GM21737 (cell line): ENCODE measurements around the gene PELI3.
"Not testable (repeated sequence)": the region's sequence is repeated elsewhere in the genome, so short reads cannot be mapped to it uniquely, and the experiment has no call there.

Experiments
- ATAC-seq: cut with Tn5 transposase; IDR thresholded peaks from one replicate; pipeline ENCODE4 v1.9.1; 2021; ENCODE audit warnings: mild to moderate bottlenecking, moderate library complexity; ENCODE audit not compliant: unreplicated experiment

The PELI3 gene, protein sequence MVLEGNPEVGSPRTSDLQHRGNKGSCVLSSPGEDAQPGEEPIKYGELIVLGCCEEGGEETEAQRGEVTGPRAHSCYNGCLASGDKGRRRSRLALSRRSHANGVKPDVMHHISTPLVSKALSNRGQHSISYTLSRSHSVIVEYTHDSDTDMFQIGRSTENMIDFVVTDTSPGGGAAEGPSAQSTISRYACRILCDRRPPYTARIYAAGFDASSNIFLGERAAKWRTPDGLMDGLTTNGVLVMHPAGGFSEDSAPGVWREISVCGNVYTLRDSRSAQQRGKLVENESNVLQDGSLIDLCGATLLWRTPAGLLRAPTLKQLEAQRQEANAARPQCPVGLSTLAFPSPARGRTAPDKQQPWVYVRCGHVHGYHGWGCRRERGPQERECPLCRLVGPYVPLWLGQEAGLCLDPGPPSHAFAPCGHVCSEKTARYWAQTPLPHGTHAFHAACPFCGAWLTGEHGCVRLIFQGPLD

GRCh38 chr11:66466225-66467033 is at the start of gene PELI3:
TSS of gene PELI3 (plus strand) at chr11:66466905. CDS start at chr11:66468129, 1,224 bp downstream.
- peak; percentile 80 for ATAC-seq

DNA sequence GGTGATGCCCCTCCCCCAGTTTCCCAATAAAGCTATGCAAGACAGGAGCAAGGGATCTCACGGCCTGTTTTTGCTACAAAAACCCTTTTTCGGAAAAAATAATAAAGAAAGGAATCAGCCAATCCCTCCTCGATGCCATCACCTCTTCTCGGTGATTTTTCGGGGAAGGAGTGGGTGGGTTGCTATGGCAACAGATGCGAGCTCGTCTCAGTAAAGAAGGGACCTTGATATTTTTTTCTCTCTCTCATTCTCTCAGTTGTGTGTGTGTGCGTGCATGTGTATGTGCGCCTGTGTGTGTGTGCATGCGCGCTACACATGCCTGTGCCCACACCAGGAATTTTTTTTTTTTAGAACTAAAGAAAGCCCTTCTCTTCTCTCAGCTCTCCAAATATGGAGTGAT is 49.7 kb upstream of the PELI3 start:
- no peak for ATAC-seq

GRCh38 chr11:66418168-66418985 is 48.3 kb upstream of the PELI3 start:
- no peak for ATAC-seq

DNA sequence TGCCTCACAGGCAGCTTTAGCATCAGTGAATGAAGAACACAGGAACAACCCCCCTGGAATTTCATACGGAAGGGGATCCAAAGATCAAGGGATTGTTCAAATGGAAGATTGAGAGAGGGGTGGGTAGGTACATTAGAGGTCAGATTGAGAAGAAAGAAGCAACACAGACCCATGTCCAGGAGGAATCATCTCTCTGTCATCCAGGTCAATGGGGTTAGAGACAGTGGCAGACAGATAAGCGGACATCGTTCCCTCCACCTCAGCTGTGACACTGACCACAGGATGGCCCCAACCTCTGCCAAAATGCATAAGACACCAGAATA is 47.8 kb upstream of the PELI3 start:
- ATAC-seq: no peak

GRCh38 chr11:66419825-66420224 is 46.9 kb upstream of the PELI3 start:
- ATAC-seq: no peak

DNA sequence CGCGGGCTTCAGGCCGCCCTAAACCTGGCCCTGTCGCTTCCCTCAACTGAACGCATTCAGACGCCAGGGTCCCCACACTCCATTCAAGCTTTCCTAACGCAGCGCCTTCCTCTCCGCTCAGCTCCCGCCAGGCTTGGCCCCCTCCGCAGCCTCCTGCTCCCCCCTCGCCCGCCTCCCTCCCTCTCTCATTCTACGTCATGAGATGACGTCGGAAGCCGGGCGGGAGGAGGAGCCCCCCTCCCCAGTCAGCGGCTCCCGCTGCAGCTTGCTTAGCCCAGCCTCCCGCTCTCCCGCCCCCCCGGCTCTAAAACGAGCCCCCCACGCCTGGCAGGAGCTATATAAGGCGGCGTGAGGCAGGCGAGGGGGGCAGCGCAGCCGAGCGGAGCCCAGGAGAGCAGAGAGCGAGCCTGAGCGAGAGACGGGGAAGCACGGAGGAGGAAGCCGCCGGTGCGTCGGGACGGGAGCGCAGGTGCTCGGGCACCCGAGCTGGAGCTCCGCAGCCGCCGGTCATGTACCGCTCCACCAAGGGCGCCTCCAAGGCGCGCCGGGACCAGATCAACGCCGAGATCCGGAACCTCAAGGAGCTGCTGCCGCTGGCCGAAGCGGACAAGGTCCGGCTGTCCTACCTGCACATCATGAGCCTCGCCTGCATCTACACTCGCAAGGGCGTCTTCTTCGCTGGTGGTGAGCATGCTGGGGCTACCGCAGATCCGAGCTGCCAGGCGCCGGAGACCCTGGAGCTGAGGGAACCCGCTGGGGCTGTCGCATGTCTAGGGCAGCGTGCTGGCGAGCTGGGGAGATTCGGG is 45.8 kb upstream of the PELI3 start, which contains the start of gene NPAS4:
Gene NPAS4, plus strand, starts transcription at position 365 of the 806 bp plus-strand sequence. Its CDS starts 145 bp downstream, at position 510.
- no peak for ATAC-seq

DNA sequence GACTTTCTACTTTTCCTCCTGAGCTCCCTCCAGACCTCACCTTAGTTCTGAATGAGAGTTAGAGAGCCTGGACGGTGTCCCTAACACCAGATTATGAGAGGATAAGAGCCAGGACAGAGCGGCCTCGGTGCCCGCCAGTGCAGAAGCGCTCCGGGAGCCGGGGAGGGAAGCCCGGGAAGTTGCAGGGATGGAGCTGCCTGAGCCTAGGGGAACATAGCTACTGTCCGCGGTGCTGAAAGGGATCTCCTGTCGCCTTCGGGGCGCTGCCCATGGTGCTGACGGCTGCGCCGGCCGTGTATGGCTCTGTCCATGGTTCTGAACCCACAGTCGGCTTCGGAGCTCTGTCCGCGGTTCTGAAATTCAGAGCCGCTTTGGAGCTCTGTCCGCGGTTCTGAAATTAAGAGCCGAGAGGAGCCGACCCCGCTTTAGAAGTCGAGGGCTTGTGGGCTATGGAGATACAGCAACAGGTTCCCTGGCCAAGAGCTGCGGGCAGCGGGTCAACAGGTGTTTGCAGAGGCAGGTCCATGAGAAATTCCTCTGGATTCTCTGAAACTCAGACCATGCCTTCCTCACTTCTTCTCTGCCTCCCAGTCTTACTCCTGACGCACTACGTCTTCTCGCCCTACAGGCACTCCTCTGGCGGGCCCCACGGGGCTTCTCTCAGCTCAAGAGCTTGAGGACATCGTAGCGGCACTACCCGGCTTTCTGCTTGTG is 45.1 kb upstream of the PELI3 start:
- ATAC-seq: no peak

DNA sequence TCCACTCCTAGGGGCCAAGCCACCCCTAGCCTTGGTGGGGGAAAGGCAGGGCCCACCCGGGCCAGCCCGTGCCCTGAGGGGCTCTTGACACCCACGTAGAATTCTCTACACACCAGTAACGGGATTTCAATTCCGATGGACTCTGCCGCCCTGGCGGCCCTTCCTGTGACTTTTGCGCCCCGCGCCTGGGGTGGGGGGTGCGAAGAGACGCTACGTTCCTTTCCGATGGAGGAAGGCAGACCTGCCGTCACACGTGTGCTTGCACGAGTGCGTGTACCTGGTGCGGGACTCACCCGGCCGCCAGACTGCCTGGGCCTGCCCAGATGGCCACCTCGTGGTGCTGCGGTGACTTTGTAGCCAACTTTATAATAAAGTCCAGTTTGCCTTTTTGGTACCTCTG is 40.4 kb upstream of the PELI3 start:
- no peak for ATAC-seq

GRCh38 chr11:66428933-66429332 is 37.8 kb upstream of the PELI3 start:
- no peak for ATAC-seq

- ATAC-seq: no peak
Observed at GRCh38 chr11:66429983-66430602, 36.6 kb upstream of the PELI3 start.

DNA sequence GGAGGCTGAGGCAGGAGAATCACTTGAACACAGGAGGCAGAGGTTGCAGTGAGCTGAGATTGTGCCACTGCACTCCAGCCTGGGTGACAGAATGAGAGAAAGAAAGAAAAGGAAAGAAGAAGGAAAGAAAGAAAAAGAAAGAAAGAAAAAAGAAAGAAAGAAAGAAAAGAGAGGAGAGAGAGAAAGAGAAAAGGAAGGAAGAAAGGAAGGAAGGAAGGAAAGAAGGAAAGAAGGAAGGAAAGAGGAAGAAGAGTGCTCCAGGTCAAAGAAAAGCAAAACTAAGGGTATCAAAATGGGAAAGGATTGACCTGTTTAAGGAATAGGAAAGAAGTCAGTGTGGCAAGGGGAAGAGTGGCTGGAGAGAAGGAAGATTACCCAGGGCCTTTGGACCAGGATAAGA is 35.4 kb upstream of the PELI3 start:
- not testable (repeated sequence) for ATAC-seq

DNA sequence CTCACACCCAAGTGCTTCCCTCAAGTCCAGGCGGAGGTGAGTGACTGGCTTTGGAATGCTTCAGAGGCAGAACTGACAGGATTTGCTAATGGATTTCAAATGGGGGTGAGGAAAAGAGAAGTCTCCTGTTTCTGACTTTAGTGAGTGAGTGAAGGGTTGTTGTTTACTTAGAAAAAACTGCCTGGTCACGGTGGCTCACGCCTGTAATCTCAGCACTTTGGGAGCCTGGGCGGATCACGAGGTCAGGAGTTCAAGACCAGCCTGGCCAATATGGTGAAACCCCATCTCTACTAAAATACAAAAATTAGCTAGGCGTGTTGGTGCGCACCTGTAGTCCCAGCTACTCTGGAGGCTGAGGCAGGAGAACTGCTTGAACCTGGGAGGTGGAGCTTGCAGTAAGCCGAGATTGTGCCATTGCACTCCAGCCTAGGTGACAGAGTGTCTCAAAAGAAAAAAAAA is 34.8 kb upstream of the PELI3 start:
- not testable (repeated sequence) for ATAC-seq

DNA sequence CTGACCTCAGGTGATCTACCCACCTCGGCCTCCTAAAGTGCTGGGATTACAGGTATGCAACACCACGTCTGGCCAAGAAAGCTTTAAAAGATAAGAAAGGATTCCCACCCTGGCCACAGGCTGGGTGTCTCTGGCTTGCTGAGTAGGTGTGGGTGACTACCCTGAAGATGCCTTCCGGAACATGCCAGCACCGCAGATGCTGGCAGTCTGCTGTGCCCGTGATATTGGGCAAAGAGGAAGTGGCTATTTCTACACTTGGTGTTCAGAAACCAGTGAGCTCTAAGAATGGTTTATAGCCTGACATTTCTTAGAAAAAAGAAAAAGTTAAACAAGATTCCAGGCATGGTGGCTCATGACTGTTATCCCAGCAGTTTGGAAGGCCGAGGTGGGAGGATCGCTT is 34.1 kb upstream of the PELI3 start:
- ATAC-seq: no peak

DNA sequence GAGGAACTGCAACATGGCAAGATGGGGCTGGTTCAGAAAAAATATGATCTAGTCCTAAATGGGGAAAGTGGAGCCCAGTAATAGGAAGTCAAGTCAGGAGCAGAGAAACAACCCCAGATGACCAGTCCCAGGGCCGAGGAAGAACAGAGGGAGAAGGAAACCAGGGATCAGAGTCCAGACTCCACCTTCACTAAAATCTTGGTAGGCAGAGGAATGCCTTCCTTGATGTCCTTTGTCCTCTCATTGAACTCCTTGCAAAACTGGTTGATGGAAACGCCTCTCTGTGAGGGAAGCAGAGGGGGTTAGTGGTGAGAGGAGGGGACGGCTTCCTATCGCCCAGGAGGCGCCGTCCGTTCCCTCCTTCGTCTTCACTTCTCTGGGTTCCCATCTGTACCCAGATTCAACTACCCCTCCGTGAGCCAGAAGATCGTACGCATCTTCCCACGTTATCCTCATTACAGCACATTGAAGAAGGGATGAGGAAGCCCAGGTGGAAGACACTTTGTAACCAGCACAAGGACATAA is 28.7 kb upstream of the PELI3 start:
- ATAC-seq: peak; percentile 9

- peak; percentile 90 for ATAC-seq
Observed at GRCh38 chr11:66438504-66439466, 27.9 kb upstream of the PELI3 start, which contains the start of gene MRPL11. TSS of gene MRPL11 (minus strand) at chr11:66438848. CDS start at chr11:66438754, 94 bp downstream.

- not testable (repeated sequence) for ATAC-seq
Observed at GRCh38 chr11:66440101-66440939, 26.4 kb upstream of the PELI3 start.

DNA sequence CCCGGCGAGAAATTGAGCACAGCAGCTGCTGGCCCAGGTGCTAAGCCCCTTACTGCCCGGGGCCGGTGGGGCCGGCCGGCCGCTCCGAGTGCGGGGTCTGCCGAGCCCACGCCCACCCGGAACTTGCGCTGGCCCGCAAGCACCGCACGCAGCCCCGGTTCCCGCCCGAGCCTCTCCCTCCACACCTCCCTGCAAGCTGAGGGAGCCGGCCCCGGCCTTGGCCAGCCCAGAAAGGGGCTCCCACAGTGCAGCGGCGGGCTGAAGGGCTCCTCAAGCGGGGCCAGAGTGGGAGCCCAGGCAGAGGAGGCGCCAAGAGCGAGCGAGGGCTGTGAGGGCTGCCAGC is 25.8 kb upstream of the PELI3 start:
- ATAC-seq: not testable (repeated sequence)
